Measurements from ENCODE around the gene PSAP.
"Not testable (repeated sequence)": the region's sequence is repeated elsewhere in the genome, so short reads cannot be mapped to it uniquely, and the experiment has no call there.

PSAP gene

GRCh38 chr10:71850743-71851464 is at the start of gene PSAP:
PSAP (minus strand) TSS chr10:71851251; CDS start chr10:71851221, 30 bp downstream.
- DNase-seq, result peak; percentile 97

GRCh38 chr10:71900441-71901180 is 49.6 kb upstream of the PSAP start:
- no peak for DNase-seq

- DNase-seq, result no peak
Observed at GRCh38 chr10:71899665-71900412, 48.8 kb upstream of the PSAP start.

GRCh38 chr10:71898346-71898745 is 47.3 kb upstream of the PSAP start:
- not testable (repeated sequence) for DNase-seq

DNA sequence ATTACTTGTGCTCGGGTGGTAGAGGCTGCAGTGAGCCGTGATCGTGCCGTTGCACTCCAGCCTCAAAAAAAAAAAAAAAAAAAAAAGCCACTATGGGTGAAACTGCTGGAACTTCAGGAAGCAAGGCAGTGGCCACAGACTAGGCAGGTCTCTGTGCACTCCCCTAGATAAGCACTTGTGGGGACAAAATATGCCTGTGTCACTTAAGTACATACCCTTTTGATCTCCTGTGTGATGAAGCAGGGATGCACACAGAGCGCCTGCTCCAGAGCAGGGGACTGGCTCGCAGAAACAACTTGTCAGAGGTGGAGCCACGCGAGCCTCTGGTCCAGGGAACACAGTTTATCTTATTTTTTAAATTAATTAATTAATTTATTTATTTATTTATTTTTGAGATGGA is 42.9 kb upstream of the PSAP start:
- no peak for DNase-seq

DNA sequence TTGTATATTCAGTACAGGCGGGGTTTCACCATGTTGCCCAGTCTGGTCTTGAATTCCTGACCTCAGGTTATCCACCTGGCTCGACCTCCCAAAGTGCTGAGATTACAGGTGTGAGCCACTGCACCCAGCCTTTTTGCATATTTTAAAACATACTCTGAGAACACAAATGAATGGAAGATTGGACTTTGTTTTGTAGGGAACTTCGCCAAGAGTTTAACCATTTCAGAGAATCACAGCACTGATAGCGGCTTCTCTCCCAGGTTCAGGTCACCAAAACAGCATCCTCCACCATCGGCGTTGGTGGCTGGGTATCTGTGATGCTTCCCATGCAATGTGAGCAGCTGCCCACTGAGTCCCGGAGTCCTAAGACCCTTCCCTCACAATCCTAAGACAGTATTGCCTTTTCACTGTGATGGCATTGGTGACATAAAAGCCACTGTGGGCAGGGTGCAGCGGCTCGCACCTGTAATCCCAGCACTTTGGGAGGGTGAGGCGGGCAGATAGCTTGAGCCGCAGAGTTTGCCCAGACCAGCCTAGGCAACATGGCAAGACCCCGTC is 42.3 kb upstream of the PSAP start:
- DNase-seq, result no peak

- DNase-seq, result no peak
Observed at GRCh38 chr10:71891437-71891836, 40.4 kb upstream of the PSAP start.

- DNase-seq, result no peak
Observed at GRCh38 chr10:71889388-71889987, 38.4 kb upstream of the PSAP start.

DNA sequence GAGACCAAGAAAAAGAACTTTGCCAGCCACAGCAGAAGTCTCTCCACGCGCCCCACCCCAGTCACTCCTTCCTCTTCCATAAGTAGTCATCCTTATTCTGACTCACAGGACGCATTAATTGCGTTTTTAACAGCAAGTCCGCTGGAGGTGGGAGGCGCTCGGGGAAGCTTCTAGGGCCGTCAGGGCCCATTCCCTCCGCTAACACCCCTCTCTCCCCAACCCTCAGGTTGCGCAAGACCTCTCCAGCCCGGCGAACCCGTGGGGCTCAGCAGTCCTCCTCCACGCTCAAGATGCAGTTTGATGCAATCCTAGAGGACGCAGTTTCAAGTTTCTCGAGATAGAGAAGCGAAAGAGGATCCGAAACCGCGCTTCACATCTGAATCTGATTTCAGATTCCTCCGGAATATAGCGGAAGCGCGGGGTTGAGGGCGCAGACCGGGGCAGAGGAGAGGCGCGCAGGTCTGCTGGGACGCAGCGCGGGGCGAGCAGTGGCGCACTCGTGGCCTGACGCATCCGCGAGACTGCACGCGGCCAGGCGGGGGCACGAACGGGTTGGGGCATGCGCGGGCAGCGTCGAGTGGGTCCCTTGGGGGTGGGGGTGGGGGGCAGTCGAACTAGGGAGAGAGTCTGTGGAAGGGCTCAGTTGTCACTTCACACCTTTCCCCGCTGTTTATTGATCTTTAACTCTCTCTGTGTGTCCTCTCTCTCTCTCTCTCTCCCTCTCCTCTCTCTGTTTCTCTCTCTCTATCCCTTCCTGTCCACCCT is 37.8 kb upstream of the PSAP start:
- DNase-seq, result peak; percentile 64

GRCh38 chr10:71888248-71888622 is 37.2 kb upstream of the PSAP start:
- DNase-seq, result no peak

DNA sequence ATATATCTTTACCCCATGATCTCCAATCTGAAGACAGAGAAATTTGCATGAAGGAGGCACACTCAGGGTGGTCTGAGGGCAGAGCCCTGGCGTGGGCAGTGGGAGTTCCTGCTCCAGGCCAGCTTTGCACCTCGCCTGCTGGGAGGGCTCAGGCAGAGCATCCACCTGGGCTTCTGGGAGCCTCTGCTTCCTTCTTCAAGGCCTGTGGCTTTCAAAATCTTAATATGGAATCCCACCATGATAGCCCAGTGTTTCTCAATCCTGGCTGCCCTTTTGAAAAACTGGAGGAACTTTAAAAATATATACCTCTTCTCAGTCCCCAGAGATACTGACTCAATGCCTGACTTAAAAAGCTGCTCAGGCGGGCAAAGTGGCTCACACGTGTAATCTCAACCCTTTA is 36.7 kb upstream of the PSAP start:
- no peak for DNase-seq

DNA sequence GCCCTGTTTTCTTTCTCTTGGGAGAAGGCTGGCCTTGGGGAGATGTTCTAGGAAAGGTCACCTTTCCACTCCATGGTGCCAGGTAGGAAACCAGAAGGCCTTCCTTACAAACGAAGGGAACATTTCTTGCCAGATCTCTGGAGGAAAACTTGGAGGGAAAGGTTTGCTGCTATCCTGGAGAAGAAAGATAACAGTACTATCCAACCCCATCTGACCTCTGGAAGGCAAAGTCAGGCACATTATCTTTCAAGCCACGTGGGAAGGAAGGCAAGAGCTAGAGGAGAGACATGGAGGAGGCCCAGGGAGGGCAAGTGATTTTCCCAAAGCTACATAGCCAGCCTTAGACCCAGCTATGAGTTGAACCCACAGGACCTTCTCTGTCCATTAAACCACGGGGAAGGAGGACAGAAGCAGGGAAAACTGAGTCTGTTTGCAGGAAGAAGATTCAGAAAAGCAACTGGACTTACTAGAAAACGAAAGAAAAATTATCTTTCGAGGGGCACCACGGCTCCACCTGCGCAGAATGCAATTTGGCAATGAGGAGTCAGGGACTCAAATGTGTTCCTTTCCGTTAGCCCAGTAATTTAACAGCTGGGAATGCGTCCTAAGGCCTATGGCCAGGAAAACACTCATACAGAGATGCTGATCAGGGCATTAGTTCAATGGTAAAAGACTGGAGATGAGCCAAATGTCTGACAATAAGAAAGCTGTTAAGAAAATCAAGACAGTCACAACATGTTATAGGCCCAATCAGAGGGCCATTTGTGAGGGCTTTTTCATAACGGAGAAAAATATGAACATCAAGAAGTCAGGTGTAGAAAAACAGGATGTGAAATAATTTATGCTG is 32.0 kb upstream of the PSAP start:
- no peak for DNase-seq

DNA sequence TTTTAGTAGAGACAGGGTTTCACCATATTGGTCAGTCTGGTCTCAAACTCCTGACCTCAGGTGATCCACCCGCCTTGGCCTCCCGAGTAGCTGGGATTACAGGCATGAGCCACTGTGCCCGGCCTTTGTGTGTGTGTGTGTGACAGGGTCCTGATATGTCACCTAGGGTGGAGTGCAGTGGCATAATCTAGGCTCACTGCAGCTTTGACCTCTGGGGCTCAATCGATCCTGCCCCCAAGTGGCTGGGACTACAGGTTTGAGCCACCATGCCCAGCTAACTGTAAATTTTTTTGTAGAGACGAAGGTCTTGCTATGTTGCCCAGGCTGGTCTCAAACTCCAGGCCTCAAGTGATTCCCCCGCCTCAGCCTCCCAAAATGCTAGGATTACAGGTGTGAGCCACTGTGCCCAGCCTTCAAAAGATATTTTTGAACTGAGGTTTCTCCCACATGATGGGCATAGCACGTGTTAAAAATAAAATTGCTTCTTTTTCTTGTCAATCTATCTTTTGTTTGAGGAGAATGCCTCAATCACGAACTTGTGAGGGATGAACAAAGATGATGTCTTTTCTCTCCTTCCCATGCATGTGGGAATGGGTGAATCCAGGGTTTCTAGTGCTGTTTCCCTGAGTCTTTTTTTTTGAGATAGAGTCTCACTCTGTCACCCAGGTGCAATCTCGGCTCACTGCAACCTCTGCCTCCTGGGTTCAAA is 30.8 kb upstream of the PSAP start:
- no peak for DNase-seq

DNA sequence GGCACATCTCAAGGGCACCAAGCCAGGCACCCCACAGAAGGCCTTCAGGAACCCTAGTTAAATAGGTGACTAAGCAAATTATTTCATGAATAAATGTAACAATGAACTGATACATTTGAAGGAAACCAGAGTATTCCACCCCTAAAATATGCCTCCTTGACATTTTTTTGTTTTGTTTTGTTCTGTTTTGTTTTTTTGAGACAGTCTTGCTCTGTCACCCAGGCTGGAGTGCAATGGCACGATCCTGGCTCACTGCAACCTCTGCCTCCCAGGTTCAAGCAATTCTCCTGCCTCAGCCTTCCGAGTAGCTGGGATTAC is 30.2 kb upstream of the PSAP start:
- DNase-seq, result not testable (repeated sequence)

GRCh38 chr10:71880425-71881306 is 29.6 kb upstream of the PSAP start:
- no peak for DNase-seq

- DNase-seq, result no peak
Observed at GRCh38 chr10:71878327-71879034, 27.4 kb upstream of the PSAP start.

DNA sequence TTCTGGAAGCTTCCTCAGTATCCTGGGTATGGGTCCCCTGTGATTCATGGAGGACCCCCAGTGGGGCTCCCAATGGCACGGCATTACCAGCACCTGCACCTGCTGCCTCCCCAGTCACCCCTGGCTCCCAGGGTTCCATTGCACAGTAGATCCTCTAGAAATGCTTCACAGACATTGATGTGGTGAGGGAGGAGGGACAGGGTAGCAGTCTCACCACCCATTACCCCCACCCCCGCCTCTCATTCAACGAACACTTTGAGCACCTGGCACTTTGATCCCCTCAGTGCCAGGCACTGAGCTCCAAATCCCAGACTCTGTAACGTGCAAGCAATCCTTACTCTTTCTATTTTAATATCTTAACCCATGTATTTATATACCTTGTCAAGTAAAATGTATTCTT is 26.8 kb upstream of the PSAP start:
- DNase-seq, result no peak

- DNase-seq, result not testable (repeated sequence)
Observed at GRCh38 chr10:71874680-71875354, 23.8 kb upstream of the PSAP start.
